Measurements from ENCODE around the gene HYCC1. TPM values are rescaled to one million over a fixed set of nuclear protein-coding genes. Genes with fewer than 3 reads are reported as not detected.
"Not testable (repeated sequence)": the region's sequence is repeated elsewhere in the genome, so short reads cannot be mapped to it uniquely, and the experiment has no call there.

The HYCC1 gene
- 10 to 100 TPM in 2 of 3 donors, 1 to 10 TPM in 1; 8.9 to 20.5 (median 15.4) TPM for polyA plus RNA-seq

DNA sequence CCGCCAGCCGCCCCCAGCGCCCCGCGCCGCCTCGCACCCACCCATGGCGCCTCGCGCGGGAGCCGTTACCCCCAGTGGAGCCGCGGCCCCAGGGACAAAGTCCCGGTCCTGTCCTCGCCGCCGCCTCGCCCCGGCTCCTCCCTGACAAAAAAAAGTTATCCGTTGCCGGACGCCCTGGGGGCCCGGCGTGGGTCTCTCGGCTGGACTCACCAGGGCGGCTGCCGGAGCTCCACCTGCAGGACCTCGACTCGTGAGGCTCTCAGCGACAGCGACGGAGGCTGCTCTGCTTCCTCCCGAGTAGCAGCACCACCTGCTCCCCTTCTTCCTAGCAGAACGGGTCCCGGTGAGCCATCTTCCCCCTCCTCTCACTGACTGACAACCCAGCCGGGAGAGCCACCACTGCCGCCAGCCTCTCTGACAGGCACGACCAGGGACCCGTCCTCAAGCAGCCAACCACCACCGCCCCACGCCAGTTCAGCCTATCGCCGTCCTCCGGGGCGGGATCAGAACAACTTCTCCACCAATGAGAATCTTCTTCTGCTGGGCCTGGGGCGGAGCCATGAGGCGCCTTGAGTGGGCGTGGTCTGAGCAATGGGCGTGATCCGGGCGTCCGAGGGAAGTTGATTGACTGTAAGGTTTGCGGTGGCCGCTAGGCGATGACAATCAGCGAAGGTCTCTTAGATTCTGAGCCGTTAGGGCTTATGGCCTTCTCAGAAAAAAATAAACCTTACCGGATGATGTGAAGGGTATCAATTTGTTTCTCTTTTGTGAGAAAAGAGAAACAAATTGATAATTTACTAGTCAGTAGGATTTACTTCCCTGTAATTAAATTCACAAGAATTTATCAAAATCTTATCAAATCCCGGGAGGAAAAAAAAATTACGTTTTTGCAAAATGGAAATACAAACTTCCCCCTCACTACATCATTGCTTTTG is at the start of gene HYCC1:
Gene HYCC1, minus strand, starts transcription at position 416 of the 935 bp plus-strand sequence. CDS start 23,019 bp downstream, outside the sequence.
- H3K27ac Mint-ChIP-seq: peak within 1 kb of the TSS; percentile 85 to 94 (median 90)
- peak; percentile 99 to 100 (median 100) for DNase-seq
- peaks cover 1 to 6% (median 4%) of the 10 kb centered on the region in 3 donors for H3K27me3 Mint-ChIP-seq (ENCODE audit: low read depth in 3 of 3)
- peak within 1 kb of the TSS; percentile 92 to 99 (median 95) for H3K4me3 Mint-ChIP-seq
- no peaks in the 10 kb centered on the region for H3K9me3 Mint-ChIP-seq
- peaks cover 0 to 5% (median 0%) of the 10 kb centered on the region in 3 donors for H3K36me3 Mint-ChIP-seq
- H3K4me1 Mint-ChIP-seq: peaks cover 17 to 18% of the 10 kb centered on the region in 2 donors

DNA sequence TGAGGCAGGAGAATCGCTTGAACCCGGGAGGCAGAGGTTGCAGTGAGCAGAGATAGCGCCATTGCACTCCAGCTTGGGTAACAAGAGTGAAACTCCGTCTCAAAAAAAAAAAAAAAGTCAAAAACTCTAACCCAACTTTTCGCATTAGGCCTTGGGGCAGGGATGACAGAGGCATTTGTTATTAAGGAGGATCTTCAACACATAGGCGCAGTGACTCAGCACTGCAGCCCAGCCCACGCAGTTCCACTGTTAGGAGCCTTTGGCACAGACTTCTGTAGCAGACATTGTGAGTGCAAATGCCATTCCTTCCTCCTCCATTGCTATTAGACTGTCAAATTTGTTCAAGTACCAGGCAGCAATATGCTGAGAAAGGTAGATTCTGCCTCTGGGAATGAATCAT is 48.5 kb upstream of the HYCC1 start:
- Mint-ChIP-seq H3K9me3 (no peaks in the 10 kb centered on the region), H3K4me3 (no peak overlapping the region), H3K27me3 (ENCODE audit: low read depth in 3 of 3) (peaks cover 0 to 2% (median 0%) of the 10 kb centered on the region in 3 donors), H3K4me1 (no peaks in the 10 kb centered on the region), H3K27ac (no peak overlapping the region), H3K36me3 (no peaks in the 10 kb centered on the region)
- no peak for DNase-seq

DNA sequence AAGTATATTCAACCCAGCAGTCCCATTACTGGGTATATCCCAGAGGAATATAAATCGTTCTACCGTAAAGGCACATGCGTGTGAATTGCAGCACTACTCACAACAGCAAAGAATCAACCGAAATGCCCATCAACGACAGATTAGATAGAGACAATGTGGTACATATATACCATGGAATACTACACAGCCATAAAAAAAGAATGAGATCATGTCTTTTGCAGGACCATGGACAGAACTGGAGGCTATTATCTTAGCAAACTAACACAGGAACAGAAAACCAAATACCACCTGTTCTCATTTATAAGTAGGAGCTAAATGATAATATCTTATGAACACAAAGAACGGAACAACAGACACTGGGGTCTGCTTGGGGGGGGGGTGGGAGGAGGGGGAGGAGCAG is 47.4 kb upstream of the HYCC1 start:
- Mint-ChIP-seq H3K4me1 (no peaks in the 10 kb centered on the region), H3K27ac (no peak overlapping the region), H3K27me3 (ENCODE audit: low read depth in 3 of 3) (peaks cover 0 to 3% (median 2%) of the 10 kb centered on the region in 3 donors), H3K4me3 (no peak overlapping the region), H3K36me3 (no peaks in the 10 kb centered on the region), H3K9me3 (no peaks in the 10 kb centered on the region)
- no peak for DNase-seq

DNA sequence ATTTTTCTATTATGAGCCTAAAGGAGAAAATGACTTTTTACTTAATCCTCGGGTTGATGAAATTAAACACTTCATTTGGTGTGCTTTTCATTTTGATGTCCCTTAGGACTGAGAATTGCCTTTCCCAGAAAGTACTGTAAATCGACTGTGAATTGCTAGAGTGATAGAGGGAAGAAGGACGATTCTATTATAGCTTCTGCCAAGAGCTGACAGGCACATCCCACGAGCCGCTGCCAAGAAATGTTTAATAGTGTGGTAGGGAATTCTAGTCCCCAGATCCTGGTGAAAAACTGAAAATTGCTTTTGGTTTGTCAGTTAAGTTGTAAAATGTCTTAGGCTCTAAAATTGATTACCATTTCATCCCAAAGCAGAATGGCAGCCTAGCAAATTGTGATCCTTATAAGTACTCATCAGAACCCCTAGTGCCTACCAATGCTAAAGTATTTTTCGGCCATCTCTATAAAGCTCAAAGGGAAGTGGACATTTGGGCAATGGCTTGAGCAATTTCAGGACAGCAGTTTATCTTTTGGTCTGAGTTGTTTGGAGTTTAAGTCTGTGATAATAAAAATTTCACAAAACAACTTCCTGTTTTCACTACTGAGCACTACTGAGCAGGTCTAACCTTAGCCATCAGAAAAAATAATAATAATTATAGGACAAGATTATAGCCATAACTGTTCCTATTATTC is 44.6 kb upstream of the HYCC1 start:
- Mint-ChIP-seq H3K4me3 (no peak overlapping the region), H3K36me3 (no peaks in the 10 kb centered on the region), H3K27me3 (ENCODE audit: low read depth in 3 of 3) (peaks cover 2 to 4% (median 3%) of the 10 kb centered on the region in 3 donors), H3K27ac (no peak overlapping the region), H3K4me1 (no peaks in the 10 kb centered on the region), H3K9me3 (no peaks in the 10 kb centered on the region)
- no peak for DNase-seq

DNA sequence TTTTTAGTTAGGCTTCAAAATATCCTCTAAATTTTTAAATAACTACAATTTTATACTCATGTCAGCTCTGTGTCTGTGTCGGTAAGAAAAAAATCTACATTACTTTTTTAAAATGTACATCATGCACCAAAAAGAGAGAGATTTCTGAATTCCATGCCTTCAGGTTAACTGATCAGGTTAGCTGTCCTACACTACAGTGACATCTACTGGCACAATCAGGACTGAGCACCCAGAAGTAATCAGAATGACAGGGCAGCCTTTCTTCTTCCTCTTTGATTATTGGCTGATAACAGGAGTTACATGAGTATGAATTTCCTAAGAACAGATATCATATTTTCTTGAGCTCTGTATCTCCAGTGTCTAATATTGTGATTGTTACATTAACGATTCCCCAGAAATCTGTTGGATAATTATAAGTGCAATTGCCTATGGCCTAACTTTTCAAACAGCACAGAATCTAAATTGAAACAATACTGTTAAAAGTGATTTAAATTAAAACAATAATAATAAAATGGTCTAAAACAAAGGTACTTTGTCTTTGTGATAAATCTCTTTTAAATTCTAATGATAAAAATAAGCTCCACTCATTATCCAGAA is 41.8 kb upstream of the HYCC1 start:
- no peaks in the 10 kb centered on the region for H3K9me3 Mint-ChIP-seq
- H3K4me3 Mint-ChIP-seq: no peak overlapping the region
- peaks cover 2 to 4% (median 3%) of the 10 kb centered on the region in 3 donors for H3K27me3 Mint-ChIP-seq (ENCODE audit: low read depth in 3 of 3)
- H3K4me1 Mint-ChIP-seq: no peaks in the 10 kb centered on the region
- no peak overlapping the region for H3K27ac Mint-ChIP-seq
- DNase-seq: peak; percentile 43 to 58 (median 53)
- no peaks in the 10 kb centered on the region for H3K36me3 Mint-ChIP-seq

DNA sequence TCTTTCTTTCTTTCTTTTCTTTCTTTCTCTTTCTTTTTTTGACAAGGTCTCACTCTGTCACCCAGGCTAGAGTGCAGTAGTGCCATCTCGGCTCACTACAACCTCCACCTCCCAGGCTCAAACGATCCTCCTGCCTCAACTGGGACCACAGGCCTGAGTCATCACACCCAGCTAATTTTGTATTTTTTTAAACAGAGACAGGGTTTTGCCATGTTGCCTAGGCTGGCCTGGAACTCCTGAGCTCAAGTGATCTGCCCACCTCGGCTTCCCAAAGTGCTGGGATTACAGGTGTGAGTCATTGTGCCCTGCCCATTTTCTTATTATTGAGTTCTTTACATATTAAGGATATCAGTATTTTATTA is 37.2 kb upstream of the HYCC1 start:
- not testable (repeated sequence) for H3K4me1 Mint-ChIP-seq; DNase-seq; H3K9me3 Mint-ChIP-seq; H3K27me3 Mint-ChIP-seq (ENCODE audit: low read depth in 3 of 3); H3K4me3 Mint-ChIP-seq; H3K27ac Mint-ChIP-seq; H3K36me3 Mint-ChIP-seq

DNA sequence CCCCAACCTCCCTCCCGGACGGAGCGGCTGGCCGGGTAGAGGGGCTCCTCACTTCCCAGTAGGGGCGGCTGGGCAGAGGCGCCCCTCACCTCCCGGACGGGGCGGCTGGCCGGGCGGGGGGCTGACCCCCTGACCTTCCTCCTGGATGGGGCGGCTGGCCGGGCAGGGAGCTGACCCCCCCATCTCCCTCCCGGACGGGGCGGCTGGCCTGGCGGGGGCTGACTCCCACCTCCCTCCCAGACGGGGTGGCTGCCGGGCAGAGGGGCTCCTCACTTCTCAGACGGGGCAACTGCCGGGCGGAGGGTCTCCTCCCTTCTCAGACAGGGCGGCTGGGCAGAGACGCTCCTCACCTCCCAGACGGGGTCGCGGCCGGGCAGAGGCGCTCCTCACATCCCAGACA is 32.4 kb upstream of the HYCC1 start:
- H3K36me3 Mint-ChIP-seq, H3K9me3 Mint-ChIP-seq, H3K27ac Mint-ChIP-seq: not testable (repeated sequence)

DNA sequence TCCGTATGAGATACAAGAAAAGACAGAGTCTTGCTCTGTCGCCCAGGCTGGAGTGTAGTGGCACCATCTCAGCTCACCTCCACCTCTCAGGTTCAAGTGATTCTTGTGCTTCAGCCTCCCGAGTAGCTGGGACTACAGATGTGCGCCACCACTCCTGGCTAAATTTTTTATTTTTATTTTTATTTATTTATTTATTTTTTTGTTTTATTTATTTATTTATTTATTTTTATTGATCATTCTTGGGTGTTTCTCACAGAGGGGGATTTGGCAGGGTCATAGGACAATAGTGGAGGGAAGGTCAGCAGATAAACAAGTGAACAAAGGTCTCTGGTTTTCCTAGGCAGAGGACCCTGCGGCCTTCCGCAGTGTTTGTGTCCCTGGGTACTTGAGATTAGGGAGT is 31.2 kb upstream of the HYCC1 start:
- not testable (repeated sequence) for H3K27ac Mint-ChIP-seq; H3K36me3 Mint-ChIP-seq; H3K27me3 Mint-ChIP-seq (ENCODE audit: low read depth in 3 of 3); H3K9me3 Mint-ChIP-seq; DNase-seq; H3K4me1 Mint-ChIP-seq; H3K4me3 Mint-ChIP-seq

More for the DNA sequence above, 32.4 kb upstream of the HYCC1 start:
- H3K4me1 Mint-ChIP-seq; H3K27me3 Mint-ChIP-seq (ENCODE audit: low read depth in 3 of 3); H3K4me3 Mint-ChIP-seq; DNase-seq: not testable (repeated sequence)

DNA sequence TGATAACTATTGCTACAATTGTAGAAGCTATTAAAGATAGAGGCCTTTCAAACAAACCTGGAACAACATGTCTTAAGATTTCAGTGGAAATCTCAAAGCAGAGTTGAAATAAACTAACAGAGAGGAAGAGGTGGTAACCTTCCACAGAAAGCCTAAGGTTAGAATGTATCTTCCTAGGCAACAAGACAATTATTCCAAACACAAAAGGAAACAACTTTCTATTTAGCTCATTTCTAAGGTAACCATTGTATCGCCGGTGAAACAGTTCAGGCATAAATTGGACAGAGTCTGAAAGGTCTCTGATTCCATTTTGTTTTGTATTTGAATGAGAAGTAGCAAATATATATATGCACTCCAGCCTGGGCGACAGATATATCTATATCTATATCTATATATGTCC is 30.7 kb upstream of the HYCC1 start:
- no peak for DNase-seq
- Mint-ChIP-seq H3K36me3 (no peaks in the 10 kb centered on the region), H3K27ac (no peak overlapping the region), H3K27me3 (ENCODE audit: low read depth in 3 of 3) (no peaks in the 10 kb centered on the region), H3K4me1 (peaks cover 8 to 10% of the 10 kb centered on the region in 2 donors), H3K9me3 (no peaks in the 10 kb centered on the region), H3K4me3 (no peak overlapping the region)

DNA sequence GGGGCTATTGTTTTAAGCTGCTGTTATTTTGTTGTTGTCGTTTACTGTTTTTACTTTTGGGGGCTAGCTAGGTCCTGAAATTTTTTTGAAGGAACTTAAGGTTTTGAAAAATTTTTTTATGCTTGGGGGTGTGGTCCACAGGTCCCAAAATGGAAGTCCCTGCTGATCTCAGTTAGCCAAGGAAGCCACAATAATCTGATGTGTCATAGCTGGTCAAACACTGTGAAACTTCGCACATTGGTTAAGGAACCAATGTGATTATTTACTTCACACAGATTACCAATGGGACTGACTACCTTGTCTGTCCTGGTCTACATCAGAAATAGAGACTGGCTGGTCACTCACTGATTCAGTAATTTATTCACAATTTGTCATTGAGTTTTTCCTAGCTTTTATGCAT is 29.5 kb upstream of the HYCC1 start:
- peak overlapping the region in 2 of 5 donors; percentile 8 to 54 for H3K4me3 Mint-ChIP-seq
- H3K27me3 Mint-ChIP-seq (ENCODE audit: low read depth in 3 of 3): no peaks in the 10 kb centered on the region
- peaks cover 8 to 10% of the 10 kb centered on the region in 2 donors for H3K4me1 Mint-ChIP-seq
- H3K9me3 Mint-ChIP-seq: no peaks in the 10 kb centered on the region
- H3K36me3 Mint-ChIP-seq: no peaks in the 10 kb centered on the region
- peak overlapping the region in 3 of 6 donors; percentile 29 to 36 (median 30) for H3K27ac Mint-ChIP-seq
- DNase-seq: peak; percentile 3 to 23 (median 9)

DNA sequence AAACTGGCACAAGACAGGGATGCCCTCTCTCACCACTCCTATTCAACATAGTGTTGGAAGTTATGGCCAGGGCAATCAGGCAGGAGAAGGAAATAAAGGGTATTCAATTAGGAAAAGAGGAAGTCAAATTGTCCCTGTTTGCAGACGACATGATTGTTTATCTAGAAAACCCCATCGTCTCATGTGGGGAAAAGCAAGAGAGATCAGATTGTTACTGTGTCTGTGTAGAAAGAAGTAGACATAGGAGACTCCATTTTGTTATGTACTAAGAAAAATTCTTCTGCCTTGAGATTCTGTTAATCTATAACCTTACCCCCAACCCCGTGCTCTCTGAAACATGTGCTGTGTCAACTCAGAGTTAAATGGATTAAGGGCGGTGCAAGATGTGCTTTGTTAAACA is 25.7 kb upstream of the HYCC1 start:
- H3K9me3 Mint-ChIP-seq; H3K4me3 Mint-ChIP-seq; H3K27ac Mint-ChIP-seq; H3K36me3 Mint-ChIP-seq; H3K4me1 Mint-ChIP-seq; H3K27me3 Mint-ChIP-seq (ENCODE audit: low read depth in 3 of 3); DNase-seq: not testable (repeated sequence)

DNA sequence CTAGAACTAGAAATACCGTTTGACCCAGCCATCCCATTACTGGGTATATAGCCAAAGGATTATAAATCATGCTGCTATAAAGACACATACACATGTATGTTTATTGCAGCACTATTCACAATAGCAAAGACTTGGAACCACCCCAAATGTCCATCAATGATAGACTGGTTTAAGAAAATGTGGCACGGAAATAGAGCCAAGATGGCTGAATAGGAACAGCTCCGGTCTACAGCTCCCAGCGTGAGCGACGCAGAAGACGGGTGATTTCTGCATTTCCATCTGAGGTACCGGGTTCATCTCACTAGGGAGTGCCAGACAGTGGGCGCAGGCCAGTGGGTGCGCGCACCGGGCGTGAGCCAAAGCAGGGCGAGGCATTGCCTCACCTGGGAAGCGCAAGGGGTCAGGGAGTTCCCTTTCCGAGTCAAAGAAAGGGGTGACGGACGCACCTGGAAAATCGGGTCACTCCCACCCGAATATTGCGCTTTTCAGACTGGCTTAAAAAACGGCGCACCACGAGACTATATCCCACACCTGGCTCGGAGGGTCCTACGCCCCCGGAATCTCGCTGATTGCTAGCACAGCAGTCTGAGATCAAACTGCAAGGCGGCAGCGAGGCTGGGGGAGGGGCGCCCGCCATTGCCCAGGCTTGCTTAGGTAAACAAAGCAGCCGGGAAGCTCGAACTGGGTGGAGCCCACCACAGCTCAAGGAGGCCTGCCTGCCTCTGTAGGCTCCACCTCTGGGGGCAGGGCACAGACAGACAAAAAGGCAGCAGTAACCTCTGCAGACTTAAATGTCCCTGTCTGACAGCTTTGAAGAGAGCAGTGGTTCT is 21.8 kb upstream of the HYCC1 start:
- not testable (repeated sequence) for H3K4me1 Mint-ChIP-seq; H3K4me3 Mint-ChIP-seq; H3K27me3 Mint-ChIP-seq (ENCODE audit: low read depth in 3 of 3); H3K9me3 Mint-ChIP-seq; DNase-seq; H3K27ac Mint-ChIP-seq; H3K36me3 Mint-ChIP-seq

DNA sequence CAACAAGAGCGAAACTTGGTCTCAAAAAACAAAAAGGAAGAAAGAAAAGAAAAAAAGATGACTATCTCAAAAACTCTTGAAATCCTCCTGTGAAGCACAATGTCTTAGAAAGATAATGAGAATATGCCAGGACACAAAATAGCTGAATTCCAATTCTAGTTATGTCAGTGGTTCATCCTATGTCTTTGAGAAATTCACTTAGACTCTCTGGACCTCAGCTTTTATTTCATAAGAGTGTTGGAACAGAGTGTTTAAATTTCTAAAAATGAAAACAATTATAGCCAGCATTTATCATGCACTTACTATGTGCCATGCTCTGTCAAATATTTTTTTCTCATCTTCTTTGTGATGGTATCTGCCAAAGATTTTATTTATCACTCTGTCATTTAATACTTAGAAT is 13.3 kb upstream of the HYCC1 start:
- DNase-seq: no peak
- Mint-ChIP-seq H3K4me3 (no peak overlapping the region), H3K9me3 (no peaks in the 10 kb centered on the region), H3K27ac (no peak overlapping the region), H3K4me1 (no peaks in the 10 kb centered on the region), H3K27me3 (ENCODE audit: low read depth in 3 of 3) (peaks cover 5 to 13% (median 5%) of the 10 kb centered on the region in 3 donors), H3K36me3 (no peaks in the 10 kb centered on the region)

Data from immature natural killer cell (primary cell).